Measurements from ENCODE around the gene ISX. TPM values are rescaled to one million over a fixed set of nuclear protein-coding genes. Genes with fewer than 3 reads are reported as not detected.
"Not testable (repeated sequence)": the region's sequence is repeated elsewhere in the genome, so short reads cannot be mapped to it uniquely, and the experiment has no call there.

The ISX gene
- total RNA-seq, 2 experiments from 2014 or later = not detected

GRCh38 chr22:35046744-35047462 lies 19.1 kb upstream of the ISX start:
- Histone ChIP-seq H3K36me3 (ENCODE audit: insufficient read depth, low read length) (no peaks in the 10 kb centered on the region), H3K9me3 (ENCODE audit: low read length) (no peaks in the 10 kb centered on the region), H4K20me1 (ENCODE audit: insufficient read depth, low read length) (no peaks in the 10 kb centered on the region), H3K27ac (ENCODE audit: low read depth, low read length, poor library complexity, severe bottlenecking) (no peak overlapping the region), H2AFZ (ENCODE audit: low read length) (no peak overlapping the region), H3K4me3 (ENCODE audit: low read depth, low read length, poor library complexity, severe bottlenecking) (no peak overlapping the region), H3K9me2 (ENCODE audit: insufficient read depth, low read length) (no peaks in the 10 kb centered on the region), H3K79me2 (ENCODE audit: insufficient read depth, low read depth, low read length) (no peaks in the 10 kb centered on the region), H3K4me2 (ENCODE audit: low read length) (no peak overlapping the region), H3K4me1 (ENCODE audit: insufficient read depth, low read length, poor library complexity, severe bottlenecking) (peaks cover 15% of the 10 kb centered on the region)
- no peak for TF ChIP-seq EZH2phosphoT487 (IDR thresholded peaks at IDR 0.05; ENCODE audit: borderline replicate concordance, low read depth, low read length)
- TF ChIP-seq CTCF (conservative IDR thresholded peaks at IDR 0.05; ENCODE audit: low read length) = no peak
- POLR2A ChIA-PET = no interaction called here
- intact Hi-C loops (cut with micrococcal nuclease; ENCODE audit: unreplicated experiment) = no loop called here
- DNase-seq (ENCODE audit: low spot score) = no peak
- no TSS peak for BruUV-seq (replicated peaks)
- CTCF ChIA-PET (ENCODE audit: unreplicated experiment) = no interaction called here

- H4K20me1 ChIP-seq (ENCODE audit: insufficient read depth, low read length); DNase-seq (ENCODE audit: low spot score); H3K79me2 ChIP-seq (ENCODE audit: insufficient read depth, low read depth, low read length); H2AFZ ChIP-seq (ENCODE audit: low read length); CTCF ChIA-PET (ENCODE audit: unreplicated experiment); POLR2A ChIA-PET; H3K27ac ChIP-seq (ENCODE audit: low read depth, low read length, poor library complexity, severe bottlenecking); intact Hi-C loops (cut with micrococcal nuclease; ENCODE audit: unreplicated experiment); H3K4me3 ChIP-seq (ENCODE audit: low read depth, low read length, poor library complexity, severe bottlenecking); H3K36me3 ChIP-seq (ENCODE audit: insufficient read depth, low read length); H3K9me3 ChIP-seq (ENCODE audit: low read length); H3K4me2 ChIP-seq (ENCODE audit: low read length); BruUV-seq (replicated peaks); H3K9me2 ChIP-seq (ENCODE audit: insufficient read depth, low read length): not testable (repeated sequence)
- peaks cover 12% of the 10 kb centered on the region for H3K4me1 ChIP-seq (ENCODE audit: insufficient read depth, low read length, poor library complexity, severe bottlenecking)
Observed at GRCh38 chr22:35050038-35050437, 15.9 kb upstream of the ISX start.

- TF ChIP-seq CTCF (conservative IDR thresholded peaks at IDR 0.05; ENCODE audit: low read length) (no peak), EZH2phosphoT487 (IDR thresholded peaks at IDR 0.05; ENCODE audit: borderline replicate concordance, low read depth, low read length) (no peak)
- Histone ChIP-seq H3K27ac (ENCODE audit: low read depth, low read length, poor library complexity, severe bottlenecking) (no peak overlapping the region), H2AFZ (ENCODE audit: low read length) (no peak overlapping the region), H3K36me3 (ENCODE audit: insufficient read depth, low read length) (no peaks in the 10 kb centered on the region), H3K4me3 (ENCODE audit: low read depth, low read length, poor library complexity, severe bottlenecking) (no peak overlapping the region), H3K4me2 (ENCODE audit: low read length) (no peak overlapping the region), H4K20me1 (ENCODE audit: insufficient read depth, low read length) (no peaks in the 10 kb centered on the region), H3K4me1 (ENCODE audit: insufficient read depth, low read length, poor library complexity, severe bottlenecking) (peaks cover 2% of the 10 kb centered on the region), H3K79me2 (ENCODE audit: insufficient read depth, low read depth, low read length) (no peaks in the 10 kb centered on the region), H3K9me3 (ENCODE audit: low read length) (no peaks in the 10 kb centered on the region), H3K9me2 (ENCODE audit: insufficient read depth, low read length) (no peaks in the 10 kb centered on the region)
- DNase-seq (ENCODE audit: low spot score) = no peak
- no TSS peak for BruUV-seq (replicated peaks)
- intact Hi-C loops (cut with micrococcal nuclease; ENCODE audit: unreplicated experiment) = no loop called here
- POLR2A ChIA-PET = interaction anchor here (0.8 kb wide), 1 partner anchor 10 kb away, joined by 4 read pairs; no protein-coding TSS in a partner anchor
- CTCF ChIA-PET (ENCODE audit: unreplicated experiment) = no interaction called here
Observed at GRCh38 chr22:35051013-35051535, 14.9 kb upstream of the ISX start.

Data from OCI-LY7 (cell line).